ENCODE data around the gene CYTH4.
"Not testable (repeated sequence)": the region's sequence is repeated elsewhere in the genome, so short reads cannot be mapped to it uniquely, and the experiment has no call there.

CYTH4 gene, protein sequence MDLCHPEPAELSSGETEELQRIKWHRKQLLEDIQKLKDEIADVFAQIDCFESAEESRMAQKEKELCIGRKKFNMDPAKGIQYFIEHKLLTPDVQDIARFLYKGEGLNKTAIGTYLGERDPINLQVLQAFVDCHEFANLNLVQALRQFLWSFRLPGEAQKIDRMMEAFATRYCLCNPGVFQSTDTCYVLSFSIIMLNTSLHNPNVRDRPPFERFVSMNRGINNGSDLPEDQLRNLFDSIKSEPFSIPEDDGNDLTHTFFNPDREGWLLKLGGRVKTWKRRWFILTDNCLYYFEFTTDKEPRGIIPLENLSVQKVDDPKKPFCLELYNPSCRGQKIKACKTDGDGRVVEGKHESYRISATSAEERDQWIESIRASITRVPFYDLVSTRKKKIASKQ

DNA sequence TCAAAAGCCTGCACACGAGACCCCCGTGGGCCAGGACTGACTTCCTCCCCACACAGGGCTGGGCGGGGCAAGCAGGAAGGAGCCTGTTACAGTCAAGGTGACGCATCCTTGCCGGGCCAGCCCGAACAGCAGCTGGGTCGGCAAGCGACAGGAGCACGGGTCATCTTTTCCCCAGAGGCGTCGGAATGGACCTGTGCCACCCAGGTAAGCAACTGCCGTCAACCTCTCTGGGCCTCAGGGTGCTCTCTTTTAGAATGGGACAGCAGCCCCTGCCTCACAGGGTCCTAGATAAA lies at the start of gene CYTH4:
CYTH4 (plus strand) TSS at position 124 of the 293 bp plus-strand sequence; CDS start at position 186, 62 bp downstream.
- FAIRE-seq (no peak), DNase-seq (ENCODE audit: insufficient read length, low spot score) (no peak)
- TF ChIP-seq, protein P1, sequence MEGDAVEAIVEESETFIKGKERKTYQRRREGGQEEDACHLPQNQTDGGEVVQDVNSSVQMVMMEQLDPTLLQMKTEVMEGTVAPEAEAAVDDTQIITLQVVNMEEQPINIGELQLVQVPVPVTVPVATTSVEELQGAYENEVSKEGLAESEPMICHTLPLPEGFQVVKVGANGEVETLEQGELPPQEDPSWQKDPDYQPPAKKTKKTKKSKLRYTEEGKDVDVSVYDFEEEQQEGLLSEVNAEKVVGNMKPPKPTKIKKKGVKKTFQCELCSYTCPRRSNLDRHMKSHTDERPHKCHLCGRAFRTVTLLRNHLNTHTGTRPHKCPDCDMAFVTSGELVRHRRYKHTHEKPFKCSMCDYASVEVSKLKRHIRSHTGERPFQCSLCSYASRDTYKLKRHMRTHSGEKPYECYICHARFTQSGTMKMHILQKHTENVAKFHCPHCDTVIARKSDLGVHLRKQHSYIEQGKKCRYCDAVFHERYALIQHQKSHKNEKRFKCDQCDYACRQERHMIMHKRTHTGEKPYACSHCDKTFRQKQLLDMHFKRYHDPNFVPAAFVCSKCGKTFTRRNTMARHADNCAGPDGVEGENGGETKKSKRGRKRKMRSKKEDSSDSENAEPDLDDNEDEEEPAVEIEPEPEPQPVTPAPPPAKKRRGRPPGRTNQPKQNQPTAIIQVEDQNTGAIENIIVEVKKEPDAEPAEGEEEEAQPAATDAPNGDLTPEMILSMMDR (IDR thresholded peaks at IDR 0.05; ENCODE audit: insufficient read depth, missing control alignments), result no peak

DNA sequence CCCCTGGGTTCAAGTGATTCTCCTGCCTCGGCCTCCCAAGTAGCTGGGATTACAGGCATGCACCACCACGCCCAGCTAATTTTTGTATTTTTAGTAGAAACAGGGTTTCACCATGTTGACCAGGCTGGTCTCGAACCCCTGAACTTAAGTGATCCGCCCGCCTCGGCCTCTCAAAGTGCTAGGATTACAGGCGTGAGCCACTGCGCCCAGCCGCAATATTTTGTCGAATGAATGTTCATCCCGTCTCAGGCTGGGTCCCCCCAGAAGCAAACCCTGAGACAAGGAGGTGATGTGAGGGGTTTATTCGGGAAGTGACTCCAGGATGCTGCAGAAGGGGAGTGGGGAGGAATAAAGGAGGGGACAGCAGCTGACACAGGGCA lies 48.9 kb upstream of the CYTH4 start:
- not testable (repeated sequence) for DNase-seq (ENCODE audit: insufficient read length, low spot score); FAIRE-seq

DNA sequence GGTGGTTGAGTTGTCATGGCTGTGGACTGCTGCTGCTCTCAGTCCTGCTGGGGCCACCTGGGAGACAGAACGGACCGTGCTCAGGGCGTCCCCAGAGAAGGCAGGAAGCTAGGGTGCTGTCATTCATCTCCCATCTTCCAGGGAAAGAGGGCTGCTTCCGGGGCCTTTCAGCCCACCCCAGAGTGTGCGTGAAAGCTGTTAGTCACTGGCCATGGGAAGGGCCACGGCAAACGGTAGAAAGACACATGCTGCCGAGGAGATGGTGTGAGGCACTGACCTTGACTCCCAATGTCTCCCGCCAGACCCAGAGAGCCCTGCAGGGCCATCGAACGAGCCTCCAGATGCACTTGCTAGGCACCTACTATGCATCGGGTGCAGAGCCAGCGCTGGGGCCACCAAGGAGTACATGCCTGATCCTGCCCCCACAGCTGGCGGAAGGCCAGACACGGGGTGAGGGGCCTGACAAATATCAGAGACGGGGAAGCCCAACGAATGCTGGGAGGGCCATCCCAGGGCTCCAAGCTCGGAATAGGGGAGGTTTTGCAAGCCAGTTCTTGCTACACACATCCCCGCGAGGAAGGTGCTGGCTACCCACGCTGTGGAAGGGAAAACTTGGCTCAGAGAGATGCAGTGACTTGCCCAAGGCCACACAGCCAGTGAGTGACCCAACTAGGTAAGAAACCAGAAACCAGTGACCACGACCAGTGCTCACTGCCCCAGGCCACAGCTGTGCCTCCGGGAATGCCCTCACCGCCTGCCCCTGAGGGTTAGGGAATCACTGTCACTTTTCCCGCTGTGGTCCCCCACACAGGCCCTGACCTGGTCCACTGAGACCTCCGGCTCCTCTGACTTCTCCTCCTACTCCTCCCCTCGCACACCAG lies 48.3 kb upstream of the CYTH4 start:
- TF ChIP-seq, protein P1 (IDR thresholded peaks at IDR 0.05; ENCODE audit: insufficient read depth, missing control alignments), result no peak
- FAIRE-seq, result no peak
- no peak for DNase-seq (ENCODE audit: insufficient read length, low spot score)

DNA sequence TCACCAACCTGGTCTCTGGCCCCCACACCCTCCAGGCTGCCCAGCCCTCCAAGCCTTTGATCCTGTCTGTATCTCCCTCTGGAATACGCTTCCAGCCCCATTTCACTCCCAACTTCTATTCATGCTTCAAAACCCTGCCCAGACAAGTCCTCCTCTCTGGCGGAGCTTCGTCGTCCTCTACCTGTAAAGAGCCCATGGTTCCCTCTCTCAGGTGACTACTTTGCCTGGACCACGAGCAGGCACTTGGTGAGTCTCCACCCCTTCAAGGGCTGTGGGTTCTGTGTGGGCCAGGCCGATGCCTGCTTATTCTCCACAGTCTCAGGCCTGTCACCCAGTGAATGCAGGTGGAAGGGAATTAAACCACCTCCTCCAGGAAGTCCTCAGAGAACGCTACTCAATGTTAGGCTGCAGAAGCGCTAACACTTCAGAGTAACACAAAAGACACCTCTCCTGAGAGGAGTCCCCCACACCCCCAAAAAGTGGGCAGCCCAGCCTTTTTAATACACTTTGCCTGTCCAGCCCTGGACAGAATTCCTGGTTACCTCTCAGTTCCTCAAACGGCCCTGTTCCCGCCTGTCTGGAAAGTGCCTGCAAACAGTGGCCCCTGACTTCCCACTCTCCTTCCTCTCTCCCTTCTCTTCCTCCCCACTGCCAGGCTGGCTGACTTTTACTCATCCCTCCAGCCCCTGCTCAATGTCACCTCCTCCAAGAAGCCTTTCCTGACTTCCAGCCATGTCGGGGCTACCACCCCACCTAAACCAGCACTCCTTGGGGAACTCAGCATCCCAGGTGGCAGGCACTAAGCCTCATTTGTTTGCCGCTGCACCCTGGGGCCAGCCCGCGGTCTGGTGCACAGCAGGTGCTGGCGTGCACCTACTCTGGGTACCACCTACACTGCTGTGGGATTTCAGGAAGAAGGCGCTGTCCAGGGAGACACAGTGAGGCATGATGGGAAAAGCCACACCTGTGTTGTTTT lies 47.3 kb upstream of the CYTH4 start:
- FAIRE-seq (no peak), DNase-seq (ENCODE audit: insufficient read length, low spot score) (no peak)
- TF ChIP-seq, protein P1 (IDR thresholded peaks at IDR 0.05; ENCODE audit: insufficient read depth, missing control alignments), result no peak

DNA sequence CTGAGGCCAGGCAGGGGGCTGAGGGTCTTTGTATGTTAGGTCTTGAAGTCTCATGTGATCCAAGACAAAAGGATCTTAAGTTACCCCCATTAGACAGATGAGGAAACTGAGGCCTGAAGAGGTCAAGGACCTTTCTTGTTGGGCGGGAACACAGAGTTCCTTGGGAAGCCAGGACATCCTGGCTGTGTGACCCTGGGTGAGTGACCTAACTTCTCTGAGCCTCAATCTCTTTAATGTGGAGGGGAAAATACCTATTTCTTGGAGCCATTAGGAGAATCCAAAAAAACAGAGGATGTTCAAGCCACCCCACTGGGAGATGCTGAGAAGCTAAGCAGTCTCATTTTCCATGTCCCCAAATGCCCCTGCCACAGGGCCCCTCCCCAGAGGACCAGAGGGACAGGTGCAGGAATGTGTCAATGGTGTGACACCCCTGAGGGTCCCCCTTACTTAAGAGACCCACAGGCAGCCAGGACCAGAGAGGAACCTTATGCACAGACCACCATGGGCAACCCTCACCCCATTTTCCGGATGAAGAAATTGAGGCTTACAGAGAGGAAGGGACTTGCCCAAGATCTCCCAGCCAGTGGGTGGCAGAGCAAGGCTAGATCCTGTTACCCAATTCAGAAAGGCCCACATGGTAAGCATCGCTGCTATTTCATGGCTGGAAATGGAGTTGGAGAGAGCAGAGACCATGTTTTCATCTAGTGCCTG lies 46.3 kb upstream of the CYTH4 start:
- no peak for FAIRE-seq
- DNase-seq (ENCODE audit: insufficient read length, low spot score), result no peak
- TF ChIP-seq, protein P1 (IDR thresholded peaks at IDR 0.05; ENCODE audit: insufficient read depth, missing control alignments), result no peak

DNA sequence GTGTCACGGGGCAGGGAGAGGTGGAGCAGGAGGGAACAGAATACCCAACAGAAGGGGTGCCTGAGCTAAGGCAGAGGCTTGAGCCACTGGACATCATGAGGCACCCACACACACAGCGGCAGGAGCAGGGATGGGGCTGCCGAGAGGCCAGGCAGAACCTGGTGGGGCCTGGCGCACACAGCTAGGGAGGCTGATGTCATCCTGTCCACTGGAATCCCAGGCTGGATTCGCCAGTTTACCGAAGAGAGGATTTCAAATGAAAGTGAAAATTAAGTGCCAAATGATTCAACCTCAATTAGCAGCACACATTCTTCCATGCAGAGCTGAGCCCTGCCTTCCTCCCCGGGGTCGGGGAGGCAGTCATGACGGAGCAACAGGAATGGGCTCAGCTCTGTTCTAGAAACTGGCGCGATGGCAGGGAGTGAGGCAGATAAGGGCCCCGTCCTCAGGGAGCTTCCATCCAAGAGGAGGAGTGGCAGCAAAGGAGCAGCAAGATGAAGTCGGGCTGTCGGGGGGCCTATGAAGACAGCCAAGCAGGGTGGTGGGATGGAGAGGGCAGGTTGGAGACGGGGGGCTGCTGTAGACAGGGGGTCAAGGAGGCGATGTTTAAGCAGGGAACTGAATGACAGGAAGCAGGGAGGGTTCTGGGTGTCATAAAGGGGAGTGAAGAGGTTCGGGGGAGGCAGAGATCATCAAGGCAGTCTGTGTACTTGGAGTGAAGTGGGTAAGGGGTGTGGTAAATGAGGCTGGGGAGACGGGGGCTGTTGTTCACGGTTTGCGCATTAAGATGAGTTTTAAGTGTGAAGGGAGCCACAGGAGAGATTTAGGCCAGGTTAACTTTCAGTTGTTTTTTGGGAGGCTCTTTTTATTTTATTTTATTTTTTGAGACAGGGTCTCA lies 44.7 kb upstream of the CYTH4 start:
- no peak for FAIRE-seq
- TF ChIP-seq, protein P1 (IDR thresholded peaks at IDR 0.05; ENCODE audit: insufficient read depth, missing control alignments), result no peak
- DNase-seq (ENCODE audit: insufficient read length, low spot score), result no peak
